Astrocyte of the cerebellum (primary cell): Measurements from ENCODE around the gene IDH3G.
A peak's percentile ranks its signal among the peaks of the same experiment; 100 is the strongest.
"Not testable (repeated sequence)": the region's sequence is repeated elsewhere in the genome, so short reads cannot be mapped to it uniquely, and the experiment has no call there.

Experiments used
- DNase-seq: peaks from one replicate; pipeline ENCODE4 v3.0.0-alpha.2; 2011; ENCODE audit warnings: low read depth
- H3K4me3 ChIP-seq: 2 replicates; pipeline ENCODE4 v1.5.1; 2011; ENCODE audit warnings: mild to moderate bottlenecking, low read depth, low read length, moderate library complexity
- CTCF ChIP-seq: IDR thresholded peaks from 2 replicates; pipeline ENCODE4 v1.5.1; 2012; ENCODE audit warnings: low read length, low read depth, moderate library complexity, mild to moderate bottlenecking; ENCODE audit errors: missing control alignments
- in situ Hi-C: cut with HindIII; loops from 2 replicates; pipeline ENCODE4 v1.10.0; 2017; ENCODE audit warnings: low sequenced_read_pairs

The IDH3G gene

GRCh38 chrX:153821066-153821465, 26.9 kb upstream of the IDH3G start:
- in situ Hi-C loops, result no loop called here
- no peak for DNase-seq
- H3K4me3 ChIP-seq, result no peak overlapping the region
- no peak for TF ChIP-seq CTCF

GRCh38 chrX:153820601-153821000, 26.4 kb upstream of the IDH3G start:
- no peak for DNase-seq
- H3K4me3 ChIP-seq, result no peak overlapping the region
- in situ Hi-C loops, result no loop called here
- TF ChIP-seq CTCF, result no peak

- in situ Hi-C loops, result no loop called here
Observed at GRCh38 chrX:153819384-153820040, 25.3 kb upstream of the IDH3G start.

GRCh38 chrX:153818571-153819383, 24.6 kb upstream of the IDH3G start:
- peak overlapping the region; percentile 27 for H3K4me3 ChIP-seq
- DNase-seq, result no peak
- in situ Hi-C loops, result no loop called here
- no peak for TF ChIP-seq CTCF

More at GRCh38 chrX:153819384-153820040, 25.3 kb upstream of the IDH3G start:
- DNase-seq, result no peak
- no peak for TF ChIP-seq CTCF
- H3K4me3 ChIP-seq, result peak overlapping the region; percentile 27

- H3K4me3 ChIP-seq, in situ Hi-C loops, DNase-seq: not testable (repeated sequence)
Observed at GRCh38 chrX:153818064-153818463, 23.9 kb upstream of the IDH3G start.

- H3K4me3 ChIP-seq, result no peak overlapping the region
- peak; percentile 25 for TF ChIP-seq CTCF
- DNase-seq, result no peak
- in situ Hi-C loops, result no loop called here
Observed at GRCh38 chrX:153816831-153817690, 22.9 kb upstream of the IDH3G start.
